GM10266 (cell line): ENCODE data around the gene CFL1.
A peak's percentile ranks its signal among the peaks of the same experiment; 100 is the strongest.

Experiments
- DNase-seq: peaks from one replicate; pipeline ENCODE4 v3.0.0; 2012; ENCODE audit errors: extremely low spot score
- TF ChIP-seq, protein P1 (sequence below): IDR thresholded peaks from 2 replicates; pipeline ENCODE4 v1.5.1; 2012; ENCODE audit warnings: mild to moderate bottlenecking, low read depth; ENCODE audit not compliant: control insufficient read depth, insufficient read depth; ENCODE audit errors: missing control alignments

The CFL1 gene

DNA sequence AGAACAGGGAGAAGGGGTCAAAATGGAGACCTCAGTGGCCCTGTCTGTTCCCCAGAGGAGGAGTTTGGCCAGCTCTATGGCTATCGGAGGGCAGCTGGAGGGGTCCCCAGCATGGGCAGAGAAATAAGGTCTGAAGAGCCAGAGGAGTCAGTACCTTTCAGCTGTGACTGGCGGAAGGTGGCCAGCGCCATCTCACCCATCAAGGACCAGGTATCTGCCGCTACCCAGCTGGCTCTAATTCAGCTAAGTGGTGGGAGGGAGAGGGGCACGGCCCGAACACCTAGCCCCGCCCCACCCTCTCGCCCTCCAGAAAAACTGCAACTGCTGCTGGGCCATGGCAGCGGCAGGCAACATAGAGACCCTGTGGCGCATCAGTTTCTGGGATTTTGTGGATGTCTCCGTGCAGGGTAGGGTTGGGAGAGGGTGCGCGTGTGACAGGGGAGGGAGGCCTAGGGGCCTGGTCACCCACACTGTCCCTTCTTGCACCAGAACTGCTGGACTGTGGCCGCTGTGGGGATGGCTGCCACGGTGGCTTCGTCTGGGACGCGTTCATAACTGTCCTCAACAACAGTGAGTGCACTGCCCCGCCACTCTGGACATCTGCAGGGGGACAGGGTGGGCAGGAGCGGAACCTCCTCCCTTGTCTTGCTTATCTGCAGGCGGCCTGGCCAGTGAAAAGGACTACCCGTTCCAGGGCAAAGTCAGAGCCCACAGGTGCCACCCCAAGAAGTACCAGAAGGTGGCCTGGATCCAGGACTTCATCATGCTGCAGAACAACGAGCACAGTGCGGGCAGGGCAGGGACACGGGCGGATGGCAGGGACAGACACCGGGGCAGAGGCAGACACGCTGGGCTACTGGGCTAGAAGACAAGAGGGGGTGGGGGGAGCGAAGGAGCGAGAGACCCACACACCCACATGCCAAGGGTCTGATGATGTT is 24.4 kb upstream of the CFL1 start:
- no peak for DNase-seq
- TF ChIP-seq, protein P1, sequence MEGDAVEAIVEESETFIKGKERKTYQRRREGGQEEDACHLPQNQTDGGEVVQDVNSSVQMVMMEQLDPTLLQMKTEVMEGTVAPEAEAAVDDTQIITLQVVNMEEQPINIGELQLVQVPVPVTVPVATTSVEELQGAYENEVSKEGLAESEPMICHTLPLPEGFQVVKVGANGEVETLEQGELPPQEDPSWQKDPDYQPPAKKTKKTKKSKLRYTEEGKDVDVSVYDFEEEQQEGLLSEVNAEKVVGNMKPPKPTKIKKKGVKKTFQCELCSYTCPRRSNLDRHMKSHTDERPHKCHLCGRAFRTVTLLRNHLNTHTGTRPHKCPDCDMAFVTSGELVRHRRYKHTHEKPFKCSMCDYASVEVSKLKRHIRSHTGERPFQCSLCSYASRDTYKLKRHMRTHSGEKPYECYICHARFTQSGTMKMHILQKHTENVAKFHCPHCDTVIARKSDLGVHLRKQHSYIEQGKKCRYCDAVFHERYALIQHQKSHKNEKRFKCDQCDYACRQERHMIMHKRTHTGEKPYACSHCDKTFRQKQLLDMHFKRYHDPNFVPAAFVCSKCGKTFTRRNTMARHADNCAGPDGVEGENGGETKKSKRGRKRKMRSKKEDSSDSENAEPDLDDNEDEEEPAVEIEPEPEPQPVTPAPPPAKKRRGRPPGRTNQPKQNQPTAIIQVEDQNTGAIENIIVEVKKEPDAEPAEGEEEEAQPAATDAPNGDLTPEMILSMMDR = no peak

DNA sequence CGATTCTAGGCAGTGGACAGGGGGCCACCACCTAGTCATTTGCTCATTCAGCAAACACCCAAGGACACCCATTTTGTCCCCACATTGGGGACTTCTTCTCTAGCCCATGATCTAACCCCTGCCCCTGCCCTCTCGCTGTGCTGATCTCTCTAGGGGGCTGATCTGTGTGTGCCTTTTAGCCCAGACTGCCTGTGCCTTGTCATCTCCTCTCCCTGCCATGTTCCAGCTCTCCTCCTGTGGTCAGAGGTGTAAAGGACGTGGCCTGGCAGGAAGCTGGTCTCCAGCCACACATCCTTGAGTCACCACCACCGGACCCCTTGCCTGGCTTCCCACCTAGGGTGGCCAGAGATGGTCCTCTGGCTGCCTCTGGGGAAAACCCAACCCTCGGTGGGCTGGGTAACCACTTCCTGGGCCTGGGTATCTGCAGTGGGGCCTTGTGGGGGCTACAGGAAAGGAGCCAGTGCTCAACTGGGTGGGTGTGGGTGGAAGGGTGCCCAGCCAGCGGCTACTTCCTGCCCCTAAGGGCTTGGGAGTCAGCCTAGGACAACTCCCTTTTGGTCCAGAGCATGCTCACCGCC is 23.0 kb upstream of the CFL1 start:
- TF ChIP-seq, protein P1 = no peak
- no peak for DNase-seq

DNA sequence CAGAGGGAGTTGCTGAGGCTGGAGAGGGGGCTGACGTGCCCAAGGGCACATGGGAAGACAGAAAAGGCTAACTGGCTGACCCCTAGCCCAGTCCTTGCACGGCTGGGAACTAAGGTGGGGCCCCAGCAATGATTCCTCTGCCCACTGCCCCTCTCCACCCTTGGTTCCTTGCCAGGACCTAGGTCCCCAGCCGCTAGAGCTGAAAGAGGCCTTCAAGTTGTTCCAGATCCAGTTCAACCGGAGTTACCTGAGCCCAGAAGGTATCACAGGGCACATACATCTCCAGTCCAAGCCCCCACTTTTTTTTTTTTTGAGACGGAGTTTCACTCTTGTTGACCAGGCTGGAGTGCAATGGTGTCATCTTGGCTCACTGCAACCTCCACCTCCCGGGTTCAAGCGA is 22.0 kb upstream of the CFL1 start:
- TF ChIP-seq, protein P1 = no peak
- DNase-seq = no peak

DNA sequence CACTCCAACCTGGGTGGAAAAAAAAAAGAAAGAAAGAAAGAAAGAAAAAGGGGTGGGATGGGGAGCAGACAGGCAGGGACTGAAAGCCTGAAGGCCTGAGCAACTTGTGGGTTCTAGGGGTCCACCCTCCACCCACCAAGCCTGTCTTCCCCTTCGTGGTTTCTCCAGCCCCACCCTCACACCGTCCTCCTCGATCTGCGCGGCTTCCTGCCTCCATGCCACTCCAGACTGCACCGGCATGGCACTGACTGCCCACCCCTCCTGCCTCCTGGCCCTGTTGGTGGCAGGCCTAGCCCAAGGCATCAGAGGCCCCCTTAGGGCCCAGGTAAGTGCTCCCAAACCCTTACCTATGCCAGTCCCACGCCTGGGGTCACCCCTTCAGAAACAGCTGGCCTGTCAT is 21.6 kb upstream of the CFL1 start, which contains the start of gene CTSW:
CTSW (plus strand) TSS at position 221 of the 400 bp plus-strand sequence; CDS start at position 239, 18 bp downstream.
- no peak for DNase-seq
- TF ChIP-seq, protein P1 = no peak

DNA sequence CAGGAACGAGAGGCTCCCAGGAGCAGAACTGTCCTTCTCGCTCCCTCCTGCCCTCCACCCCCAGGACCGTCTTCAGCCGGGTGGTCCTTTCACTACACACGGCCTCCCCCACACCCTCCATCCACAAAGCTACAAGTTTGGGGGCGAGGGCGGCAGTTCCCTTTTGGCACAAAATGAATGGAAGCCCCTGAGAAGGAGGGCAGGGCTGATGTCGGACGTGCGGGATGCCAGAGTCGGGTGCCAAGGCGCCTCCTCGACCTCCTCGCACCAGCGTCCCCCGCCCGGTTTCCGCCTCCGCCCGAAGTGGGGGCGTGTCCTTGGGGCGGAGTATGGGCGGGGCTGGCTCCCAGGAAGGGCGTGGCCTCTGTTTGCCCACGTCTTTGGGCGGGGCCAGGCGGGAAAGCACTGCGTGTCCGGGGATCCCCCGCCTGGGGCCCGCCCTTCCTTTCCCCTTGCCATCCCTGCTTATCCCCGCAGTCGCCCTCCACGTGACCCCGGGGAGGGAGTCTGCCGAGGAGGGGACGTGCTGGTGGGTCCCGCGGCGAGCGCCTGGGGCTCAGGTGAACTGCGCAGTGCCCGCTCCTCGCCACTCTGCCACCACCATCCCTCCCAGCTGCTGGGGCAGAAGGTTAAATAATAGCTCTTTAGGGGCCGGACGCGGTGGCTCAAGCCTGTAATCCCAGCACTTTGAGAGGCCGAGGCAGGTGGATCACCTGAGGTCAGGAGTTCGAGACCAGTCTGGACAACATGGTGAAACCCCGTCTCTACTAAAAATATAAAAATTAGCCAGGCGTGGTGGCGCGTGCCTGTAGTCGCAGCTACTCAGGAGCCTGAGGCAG is 15.6 kb upstream of the CFL1 start:
- peak; percentile 97 for DNase-seq
- TF ChIP-seq, protein P1 = no peak

DNA sequence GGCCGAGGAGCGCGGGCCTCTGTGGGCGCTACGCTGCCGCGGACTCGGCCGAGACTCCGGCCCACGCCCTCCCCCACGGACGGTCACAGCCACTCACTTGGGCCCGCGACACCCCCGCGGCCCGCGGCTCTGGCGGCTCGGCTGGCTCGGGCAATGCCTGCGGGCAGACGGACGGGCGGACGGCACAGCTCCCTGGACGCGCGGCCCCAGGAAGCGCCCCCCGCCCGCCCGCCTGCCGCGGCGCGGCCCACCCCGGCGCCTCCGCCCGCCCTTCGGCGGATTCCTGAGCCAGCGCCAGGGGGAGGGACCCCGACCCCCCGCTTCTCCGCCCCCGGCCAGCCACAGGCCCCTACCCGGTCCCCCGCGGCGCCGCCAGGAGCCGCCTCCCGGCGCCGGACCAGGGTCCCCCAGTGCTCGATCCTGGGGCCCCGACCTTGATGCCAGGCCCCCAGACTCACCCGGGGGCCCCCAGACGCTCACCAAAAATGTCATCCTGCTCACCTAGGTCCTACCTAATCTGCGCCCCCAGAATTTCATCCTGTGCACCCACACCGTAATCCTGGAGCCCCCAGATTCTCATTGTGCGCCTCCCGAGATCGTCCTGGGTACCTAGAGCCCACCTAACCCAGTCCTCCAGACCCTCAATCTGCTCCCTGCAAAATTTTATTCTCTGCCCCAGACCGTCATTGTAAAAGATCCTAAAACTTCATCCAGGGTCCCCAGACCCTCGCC is 14.8 kb upstream of the CFL1 start, which contains the start of gene EFEMP2:
EFEMP2 (minus strand) TSS at position 215 of the 732 bp plus-strand sequence. CDS start 446 bp downstream, outside the sequence.
- TF ChIP-seq, protein P1 = no peak
- no peak for DNase-seq
